GM19238 (cell line): ENCODE measurements around the gene SERPING1.

Experiments
- DNase-seq: peaks from one replicate; pipeline ENCODE4 v3.0.0; 2011; ENCODE audit warnings: low spot score; ENCODE audit not compliant: insufficient read length

SERPING1 gene

GRCh38 chr11:57597461-57597915, at the start of gene SERPING1:
TSS of gene SERPING1 (plus strand) at chr11:57597685. CDS start at chr11:57598271, 586 bp downstream.
- DNase-seq: no peak

DNA sequence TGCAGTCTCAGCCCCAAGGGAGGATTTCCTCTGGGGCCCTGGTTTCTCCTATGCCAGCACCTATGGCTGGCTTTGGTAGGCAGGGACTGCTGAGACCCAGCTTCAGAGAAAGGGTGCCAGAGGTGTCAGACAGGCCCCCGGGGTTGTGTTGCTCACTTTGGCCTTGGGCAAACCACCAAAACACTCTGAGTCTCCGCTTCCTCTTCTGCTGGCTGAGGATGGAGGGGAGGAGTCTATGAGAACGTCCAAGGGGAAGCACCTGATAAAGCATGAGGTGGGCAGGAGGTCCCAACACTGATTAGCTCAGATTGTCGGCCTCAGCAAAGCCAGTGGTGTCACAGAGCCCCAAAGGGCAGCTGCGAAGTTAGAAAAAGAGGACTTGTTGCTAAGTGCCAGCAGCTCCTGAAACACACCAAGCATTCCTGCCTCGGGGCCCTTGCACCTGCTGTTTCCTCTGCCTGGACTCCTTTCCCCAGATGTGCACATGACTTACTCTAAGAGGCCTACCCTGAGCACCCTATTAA, 49.6 kb upstream of the SERPING1 start:
- DNase-seq: peak; percentile 63

- no peak for DNase-seq
Measured at GRCh38 chr11:57549983-57550382, 47.5 kb upstream of the SERPING1 start.

DNA sequence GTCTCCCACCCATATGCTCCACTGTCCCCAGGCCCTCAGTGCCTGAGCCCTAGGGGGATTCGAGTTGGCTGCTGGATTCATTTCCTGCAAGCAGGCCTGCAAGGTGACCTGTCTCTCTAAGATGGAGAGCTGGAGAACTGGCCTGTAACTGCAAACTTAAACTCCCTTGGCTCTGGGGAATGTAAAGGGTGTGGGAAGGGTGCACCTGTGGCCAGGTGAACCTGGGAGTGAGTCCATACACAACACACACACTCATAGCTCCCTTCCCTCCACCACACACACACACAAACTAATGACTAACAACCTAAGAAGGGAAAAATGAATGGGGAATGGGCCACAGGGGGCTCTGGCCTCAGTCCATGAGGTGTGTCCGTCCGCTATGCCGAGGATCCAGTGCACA, 45.5 kb upstream of the SERPING1 start:
- no peak for DNase-seq

GRCh38 chr11:57552479-57552878, 45.0 kb upstream of the SERPING1 start:
- no peak for DNase-seq

DNA sequence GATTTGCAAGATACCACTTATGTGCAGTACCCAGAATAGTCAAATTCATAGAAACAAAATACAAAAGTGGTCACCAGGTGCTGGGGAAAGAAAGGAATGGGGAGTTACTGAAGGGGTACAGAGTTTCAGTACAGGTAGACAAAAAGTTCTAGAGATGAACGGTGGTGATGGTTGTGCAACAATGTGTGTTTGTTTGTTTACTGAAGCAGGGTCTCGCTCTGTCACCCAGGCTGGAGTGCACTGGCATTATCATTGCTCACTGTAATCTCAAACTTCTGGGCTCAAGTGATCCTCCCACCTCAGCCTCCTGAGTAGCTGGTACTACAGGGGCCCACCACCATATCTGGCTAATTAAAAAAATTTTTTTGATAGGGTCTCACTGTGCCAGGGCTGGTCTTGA, 42.1 kb upstream of the SERPING1 start:
- DNase-seq: no peak

GRCh38 chr11:57556041-57556440, 41.4 kb upstream of the SERPING1 start:
- no peak for DNase-seq

- no peak for DNase-seq
Measured at GRCh38 chr11:57560146-57560545, 37.3 kb upstream of the SERPING1 start.

DNA sequence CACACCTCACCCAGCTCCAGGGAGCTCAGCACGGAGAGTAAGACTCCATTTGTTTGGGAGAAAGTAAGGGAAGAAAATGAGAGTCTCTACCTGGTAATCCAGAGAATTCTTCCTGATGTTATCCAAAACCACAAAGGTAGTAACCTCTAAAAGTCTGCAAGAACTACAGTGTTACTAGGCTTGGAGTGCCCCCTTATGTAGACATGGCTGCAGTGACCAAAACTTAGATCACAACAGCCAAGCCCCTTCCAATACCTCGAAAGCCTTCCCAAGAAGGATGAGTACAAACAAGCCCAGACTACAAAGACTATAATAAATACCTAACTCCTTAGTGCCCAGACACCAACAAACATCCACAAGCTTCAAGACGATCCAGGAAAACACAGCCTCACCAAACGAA, 34.9 kb upstream of the SERPING1 start:
- DNase-seq: no peak

DNA sequence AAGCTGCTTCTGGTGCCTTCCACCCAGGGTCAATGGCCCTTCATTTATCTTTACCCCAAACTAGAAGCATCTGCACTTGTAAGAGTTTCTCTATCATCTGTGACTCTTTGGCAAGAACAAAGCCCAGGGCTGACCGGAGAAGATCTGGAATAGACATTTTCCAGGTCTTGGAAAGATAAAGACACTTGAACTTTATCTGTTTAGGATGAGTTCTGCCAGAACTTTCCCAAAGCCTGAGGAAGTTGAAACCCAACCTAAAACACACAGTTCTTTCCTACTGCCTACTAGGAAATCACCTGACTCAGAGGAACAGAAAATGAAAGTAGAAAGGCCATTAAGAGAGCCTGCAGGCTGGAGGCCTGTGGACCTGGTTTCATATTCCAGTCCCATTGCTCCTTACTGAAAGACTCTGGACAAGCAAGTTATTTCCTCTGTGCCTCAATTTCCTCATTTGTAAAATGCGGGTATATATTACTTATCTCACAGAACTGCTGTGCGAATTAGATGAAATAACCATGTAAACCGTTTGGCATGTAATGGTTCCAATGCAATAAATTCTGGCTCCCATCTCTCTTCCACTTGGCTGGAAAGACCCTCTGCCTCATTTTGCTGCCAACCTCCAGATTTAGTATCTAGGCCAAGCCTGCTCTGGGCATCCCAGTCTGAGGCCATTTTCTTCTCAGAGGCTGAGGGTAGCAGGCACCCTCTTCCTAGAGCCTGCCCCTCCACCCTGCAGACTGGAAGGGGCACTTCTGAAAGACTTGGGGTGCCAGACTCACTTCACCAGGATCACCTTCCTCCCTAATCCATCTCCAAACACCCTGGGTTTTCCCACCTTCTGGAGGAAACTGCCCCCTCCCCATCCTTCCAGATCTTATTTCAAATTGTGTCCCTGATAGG, 31.2 kb upstream of the SERPING1 start:
- DNase-seq: peak; percentile 47

- DNase-seq: no peak
Measured at GRCh38 chr11:57566905-57567514, 30.5 kb upstream of the SERPING1 start.

DNA sequence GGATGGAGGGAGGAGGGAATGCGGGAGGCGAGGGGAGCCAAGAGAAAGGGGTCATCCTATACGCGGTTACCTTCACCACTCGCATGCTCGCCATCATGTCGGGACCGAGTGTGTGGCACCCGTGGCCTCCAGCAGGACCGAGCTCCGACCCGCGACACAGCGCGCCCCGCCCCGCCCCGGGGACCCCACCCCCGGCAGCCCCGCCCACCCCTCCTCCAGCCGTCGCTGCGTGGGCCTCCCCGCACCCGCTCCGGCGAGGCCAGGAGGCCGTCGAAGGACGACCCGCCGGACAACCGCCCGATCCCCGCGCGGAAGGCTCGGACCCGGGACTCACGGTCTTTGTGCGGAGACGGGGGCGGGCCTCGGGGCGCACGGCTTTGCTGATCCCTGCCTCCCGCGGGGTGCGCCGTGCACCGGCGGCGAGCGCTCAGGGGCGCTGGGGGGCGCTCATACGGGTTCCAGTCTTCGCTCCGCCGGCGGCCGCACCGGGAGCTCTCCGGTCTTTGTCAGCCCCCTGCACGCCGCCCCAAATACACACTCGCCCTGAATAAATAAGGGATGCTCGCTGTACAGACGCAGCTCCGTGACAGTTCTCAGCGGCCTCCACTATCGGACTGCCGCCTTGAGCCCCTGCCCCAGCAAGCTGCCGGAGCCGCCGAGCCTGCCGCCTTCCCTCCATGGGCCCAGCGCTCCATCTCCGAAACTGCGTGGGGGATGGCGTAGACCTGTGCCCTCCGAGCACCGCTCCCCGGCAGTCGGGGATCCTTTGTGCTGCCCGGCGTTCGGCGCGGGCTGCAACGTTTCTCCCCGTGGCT, 29.8 kb upstream of the SERPING1 start, which contains the start of gene UBE2L6:
UBE2L6 (minus strand) TSS at position 158 of the 815 bp plus-strand sequence; CDS start at position 97, 61 bp downstream.
- DNase-seq: peak; percentile 71

DNA sequence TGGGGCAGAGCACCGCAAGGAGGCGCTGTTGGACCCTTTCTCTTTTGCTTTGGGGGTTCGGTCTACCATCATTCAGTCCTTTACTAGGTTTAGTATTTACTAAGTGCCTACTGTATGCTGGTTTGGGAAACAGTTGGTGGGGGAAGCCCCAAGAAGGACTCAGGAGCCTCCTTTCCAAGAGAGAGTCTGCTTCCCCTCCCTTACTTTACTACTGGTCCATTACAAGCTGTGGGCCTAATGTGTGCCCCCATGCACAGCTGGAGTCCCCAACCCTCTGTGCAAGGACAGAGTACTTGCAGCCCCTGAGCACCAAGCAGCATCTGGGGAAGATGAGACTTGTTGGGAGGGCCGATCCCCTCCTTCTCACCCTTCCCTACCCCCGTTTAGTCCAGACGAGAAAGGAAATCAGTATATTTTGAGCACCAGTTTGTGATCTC, 29.1 kb upstream of the SERPING1 start:
- no peak for DNase-seq

DNA sequence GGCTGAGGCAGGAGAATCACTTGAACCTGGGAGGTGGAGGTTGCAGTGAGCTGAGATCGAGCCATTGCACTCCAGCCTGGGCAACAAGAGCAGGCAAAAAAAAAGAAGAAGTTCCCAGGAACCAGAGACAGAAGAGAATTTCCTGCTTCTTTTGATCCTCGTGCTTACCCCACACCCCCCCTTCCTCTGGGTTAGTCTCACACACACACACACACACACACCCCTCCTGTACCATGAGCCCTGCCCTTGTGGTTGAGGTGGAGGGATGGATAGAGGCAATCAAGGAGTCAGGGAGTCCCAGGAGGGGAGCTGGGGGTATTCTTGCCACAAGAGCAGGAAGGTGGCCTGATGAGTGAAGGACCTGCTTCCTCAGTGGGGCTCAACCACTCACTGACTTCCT, 25.9 kb upstream of the SERPING1 start:
- DNase-seq: no peak

DNA sequence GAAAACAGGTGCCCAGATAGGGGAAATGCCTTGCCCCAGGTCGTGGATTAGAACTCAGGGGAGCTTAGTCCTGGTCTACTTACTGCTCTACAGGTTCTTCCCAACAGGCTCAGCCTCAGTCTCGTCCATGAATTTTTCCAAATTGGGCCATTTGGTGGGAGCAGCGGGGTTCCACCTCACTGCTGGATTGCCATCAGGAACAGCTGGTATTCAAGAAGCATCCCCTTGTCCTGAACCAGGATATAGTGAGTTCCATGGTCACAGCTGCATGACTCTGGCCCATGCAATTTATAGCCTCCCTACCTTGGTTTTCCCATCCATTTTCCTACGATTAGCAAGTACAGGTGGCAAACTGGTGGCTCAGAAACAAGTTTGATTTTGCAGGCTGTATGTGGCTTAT, 23.4 kb upstream of the SERPING1 start:
- no peak for DNase-seq

DNA sequence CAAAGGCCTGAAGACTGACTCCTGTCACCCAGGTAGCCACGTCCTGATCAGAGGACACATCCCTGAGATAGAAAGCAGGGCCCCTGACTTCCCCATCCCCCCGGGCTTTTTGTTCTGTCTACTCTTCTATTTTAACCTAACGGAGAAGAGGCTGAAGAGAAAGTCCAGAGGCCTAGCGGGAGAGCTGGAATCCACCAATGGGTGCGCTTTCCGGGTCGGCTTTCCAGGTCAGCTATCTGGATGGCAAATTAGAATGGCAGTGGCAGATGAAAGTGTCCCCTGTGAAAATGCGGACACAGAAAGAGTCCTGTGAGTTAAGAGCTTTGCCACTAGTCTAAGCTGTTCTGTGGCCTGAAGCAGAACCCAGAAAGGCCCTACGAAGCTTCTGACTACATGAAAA, 13.1 kb upstream of the SERPING1 start:
- no peak for DNase-seq

- no peak for DNase-seq
Measured at GRCh38 chr11:57585301-57585700, 12.2 kb upstream of the SERPING1 start.

DNA sequence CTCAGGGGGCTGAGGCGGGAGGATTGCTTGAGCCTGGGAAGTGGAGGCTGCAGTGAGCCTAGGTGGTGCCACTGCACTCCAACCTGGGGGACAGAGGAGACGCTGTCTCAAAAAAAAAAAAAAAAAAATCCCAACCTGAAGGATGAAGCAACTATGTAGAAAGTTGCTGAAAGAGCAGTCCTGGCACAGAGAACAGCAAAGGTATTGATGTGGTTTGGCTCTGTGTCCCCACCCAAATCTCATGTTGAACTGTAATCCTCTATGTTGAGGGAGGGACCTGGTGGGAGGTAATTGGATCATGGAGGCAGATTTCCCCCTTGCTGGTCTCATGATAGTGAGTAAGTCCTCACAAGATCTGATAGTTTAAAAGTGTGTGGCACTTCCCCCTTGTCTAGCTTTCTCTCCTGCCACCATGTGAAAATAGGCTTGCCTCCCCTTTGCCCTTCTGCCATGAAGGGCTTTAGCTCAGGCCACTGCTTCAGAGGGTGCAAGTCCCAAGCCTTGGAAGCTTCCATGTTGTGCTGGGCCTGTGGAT, 10.7 kb upstream of the SERPING1 start:
- no peak for DNase-seq

- no peak for DNase-seq
Measured at GRCh38 chr11:57588046-57588710, 9.3 kb upstream of the SERPING1 start.

GRCh38 chr11:57596266-57596885, 1.1 kb upstream of the SERPING1 start:
- no peak for DNase-seq
